ENCODE results near the gene OSBP2.
A peak's percentile ranks its signal among the peaks of the same experiment; 100 is the strongest.

OSBP2 gene

GRCh38 chr22:30918761-30919160, 224.1 kb downstream of the OSBP2 start:
- TF ChIP-seq, protein P1, sequence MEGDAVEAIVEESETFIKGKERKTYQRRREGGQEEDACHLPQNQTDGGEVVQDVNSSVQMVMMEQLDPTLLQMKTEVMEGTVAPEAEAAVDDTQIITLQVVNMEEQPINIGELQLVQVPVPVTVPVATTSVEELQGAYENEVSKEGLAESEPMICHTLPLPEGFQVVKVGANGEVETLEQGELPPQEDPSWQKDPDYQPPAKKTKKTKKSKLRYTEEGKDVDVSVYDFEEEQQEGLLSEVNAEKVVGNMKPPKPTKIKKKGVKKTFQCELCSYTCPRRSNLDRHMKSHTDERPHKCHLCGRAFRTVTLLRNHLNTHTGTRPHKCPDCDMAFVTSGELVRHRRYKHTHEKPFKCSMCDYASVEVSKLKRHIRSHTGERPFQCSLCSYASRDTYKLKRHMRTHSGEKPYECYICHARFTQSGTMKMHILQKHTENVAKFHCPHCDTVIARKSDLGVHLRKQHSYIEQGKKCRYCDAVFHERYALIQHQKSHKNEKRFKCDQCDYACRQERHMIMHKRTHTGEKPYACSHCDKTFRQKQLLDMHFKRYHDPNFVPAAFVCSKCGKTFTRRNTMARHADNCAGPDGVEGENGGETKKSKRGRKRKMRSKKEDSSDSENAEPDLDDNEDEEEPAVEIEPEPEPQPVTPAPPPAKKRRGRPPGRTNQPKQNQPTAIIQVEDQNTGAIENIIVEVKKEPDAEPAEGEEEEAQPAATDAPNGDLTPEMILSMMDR (IDR thresholded peaks at IDR 0.05; ENCODE audit: low read depth, low read length), result no peak
- no peaks in the 10 kb centered on the region for H3K36me3 ChIP-seq
- peaks cover 8% of the 10 kb centered on the region for H3K27me3 ChIP-seq
- H3K9me3 ChIP-seq, result no peaks in the 10 kb centered on the region
- DNase-seq, result no peak
- H3K4me3 ChIP-seq (ENCODE audit: low read depth, low read length), result no peak overlapping the region
- H3K4me1 ChIP-seq, result no peaks in the 10 kb centered on the region; the same call in 1 of the 2 replicates

DNA sequence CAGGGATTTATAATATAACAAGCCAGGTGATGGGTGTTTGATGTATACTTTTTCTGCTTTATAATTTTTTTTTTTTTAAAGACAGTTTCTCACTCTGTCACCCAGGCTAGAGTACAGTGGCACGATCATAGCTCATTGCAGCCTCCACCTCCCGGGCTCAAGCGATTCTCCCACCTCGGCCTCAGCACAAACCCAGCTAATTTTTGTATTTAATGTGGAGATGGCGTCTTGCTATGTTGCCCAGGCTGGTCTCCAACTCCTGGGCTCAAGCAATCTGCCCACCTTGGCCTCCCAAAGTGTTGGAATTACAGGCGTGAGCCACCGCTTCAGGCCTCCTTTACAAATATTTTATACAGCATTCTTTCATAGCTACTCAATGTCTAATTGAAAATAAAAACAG, 225.3 kb downstream of the OSBP2 start:
- no peaks in the 10 kb centered on the region; the same call in 1 of the 2 replicates for H3K4me1 ChIP-seq
- peaks cover 8% of the 10 kb centered on the region for H3K27me3 ChIP-seq
- H3K9me3 ChIP-seq, result no peaks in the 10 kb centered on the region
- H3K36me3 ChIP-seq, result peaks cover 3% of the 10 kb centered on the region
- TF ChIP-seq, protein P1 (IDR thresholded peaks at IDR 0.05; ENCODE audit: low read depth, low read length), result no peak
- no peak for DNase-seq
- H3K4me3 ChIP-seq (ENCODE audit: low read depth, low read length), result no peak overlapping the region

DNA sequence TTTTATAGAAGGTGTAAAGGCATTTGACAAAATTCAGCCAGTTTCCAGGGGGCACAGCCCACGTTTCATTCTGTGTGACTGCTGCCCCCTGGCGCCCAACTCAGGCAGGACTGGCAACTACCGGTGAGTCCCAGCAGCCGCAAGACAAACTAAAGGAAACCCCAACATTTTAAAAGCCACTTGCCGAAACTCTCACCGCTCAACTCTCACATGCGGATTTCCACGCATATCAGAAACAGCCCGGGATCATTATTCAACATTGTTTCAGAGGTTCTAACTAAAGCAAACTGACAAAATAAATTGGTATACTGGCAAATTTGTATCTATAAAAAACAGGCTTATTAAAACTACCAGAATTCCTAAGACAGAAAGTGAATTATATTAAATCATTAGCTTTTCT, 225.7 kb downstream of the OSBP2 start:
- Histone ChIP-seq H3K4me3 (ENCODE audit: low read depth, low read length) (no peak overlapping the region), H3K9me3 (no peaks in the 10 kb centered on the region), H3K27me3 (peaks cover 8% of the 10 kb centered on the region), H3K4me1 (no peaks in the 10 kb centered on the region; the same call in 1 of the 2 replicates), H3K36me3 (peaks cover 3% of the 10 kb centered on the region)
- peak; percentile 85 for DNase-seq
- TF ChIP-seq, protein P1 (IDR thresholded peaks at IDR 0.05; ENCODE audit: low read depth, low read length), result peak; percentile 93

DNA sequence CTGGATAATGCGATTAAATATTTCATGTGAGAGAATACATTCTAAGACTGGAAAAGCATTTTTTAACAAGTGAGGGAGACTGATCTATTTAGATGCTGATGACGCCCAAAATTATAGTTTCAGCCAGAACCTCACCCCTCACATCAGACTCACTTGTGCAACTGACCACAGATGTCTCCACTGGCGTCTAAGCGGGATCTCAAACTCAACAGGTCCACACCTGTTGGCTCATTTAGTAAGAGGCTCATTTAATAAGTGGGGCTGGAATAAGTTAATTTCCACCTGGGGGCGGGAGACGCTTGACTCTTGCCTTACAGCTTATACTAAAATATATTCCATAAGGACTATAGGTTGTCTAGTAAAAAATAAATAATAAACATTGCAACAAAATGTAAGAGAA, 226.4 kb downstream of the OSBP2 start:
- no peak for DNase-seq
- TF ChIP-seq, protein P1 (IDR thresholded peaks at IDR 0.05; ENCODE audit: low read depth, low read length), result no peak
- H3K9me3 ChIP-seq, result no peaks in the 10 kb centered on the region
- peaks cover 8% of the 10 kb centered on the region for H3K27me3 ChIP-seq
- H3K4me1 ChIP-seq, result no peaks in the 10 kb centered on the region; the same call in 1 of the 2 replicates
- no peak overlapping the region for H3K4me3 ChIP-seq (ENCODE audit: low read depth, low read length)
- peaks cover 10% of the 10 kb centered on the region for H3K36me3 ChIP-seq

- TF ChIP-seq, protein P1 (IDR thresholded peaks at IDR 0.05; ENCODE audit: low read depth, low read length), result no peak
- Histone ChIP-seq H3K4me3 (ENCODE audit: low read depth, low read length) (no peak overlapping the region), H3K4me1 (no peaks in the 10 kb centered on the region; the same call in 1 of the 2 replicates), H3K9me3 (no peaks in the 10 kb centered on the region), H3K36me3 (peaks cover 18% of the 10 kb centered on the region), H3K27me3 (peaks cover 8% of the 10 kb centered on the region)
- DNase-seq, result no peak
These were observed 227.5 kb downstream of the OSBP2 start for GRCh38 chr22:30922151-30922611.

GRCh38 chr22:30923168-30923900, 228.7 kb downstream of the OSBP2 start:
- H3K27me3 ChIP-seq, result peaks cover 8% of the 10 kb centered on the region
- TF ChIP-seq, protein P1 (IDR thresholded peaks at IDR 0.05; ENCODE audit: low read depth, low read length), result no peak
- no peaks in the 10 kb centered on the region for H3K9me3 ChIP-seq
- H3K4me3 ChIP-seq (ENCODE audit: low read depth, low read length), result no peak overlapping the region
- no peak for DNase-seq
- no peaks in the 10 kb centered on the region; the same call in 1 of the 2 replicates for H3K4me1 ChIP-seq
- H3K36me3 ChIP-seq, result peaks cover 30% of the 10 kb centered on the region
